GM19239 (cell line): Measurements from ENCODE around the gene HNRNPA0.

Source experiments
- DNase-seq: peaks from one replicate; pipeline ENCODE4 v3.0.0; 2011; ENCODE audit warnings: low spot score; ENCODE audit not compliant: insufficient read length
- FAIRE-seq: peaks from 2 replicates; lab custom pipeline; 2011; peaks lifted over from hg19 to GRCh38; lab: Jason Lieb, UNC

The HNRNPA0 gene

GRCh38 chr5:137757634-137758033 is 3.5 kb upstream of the HNRNPA0 start:
- FAIRE-seq (no peak), DNase-seq (no peak)

- FAIRE-seq, result no peak
- no peak for DNase-seq
Measured at GRCh38 chr5:137754961-137755762, 999 bp upstream of the HNRNPA0 start.

GRCh38 chr5:137753691-137754187 is 424 bp downstream of the HNRNPA0 start:
- FAIRE-seq (no peak), DNase-seq (no peak)

GRCh38 chr5:137752905-137753690 is 1.1 kb downstream of the HNRNPA0 start:
- DNase-seq (no peak), FAIRE-seq (peak; percentile 64)

DNA sequence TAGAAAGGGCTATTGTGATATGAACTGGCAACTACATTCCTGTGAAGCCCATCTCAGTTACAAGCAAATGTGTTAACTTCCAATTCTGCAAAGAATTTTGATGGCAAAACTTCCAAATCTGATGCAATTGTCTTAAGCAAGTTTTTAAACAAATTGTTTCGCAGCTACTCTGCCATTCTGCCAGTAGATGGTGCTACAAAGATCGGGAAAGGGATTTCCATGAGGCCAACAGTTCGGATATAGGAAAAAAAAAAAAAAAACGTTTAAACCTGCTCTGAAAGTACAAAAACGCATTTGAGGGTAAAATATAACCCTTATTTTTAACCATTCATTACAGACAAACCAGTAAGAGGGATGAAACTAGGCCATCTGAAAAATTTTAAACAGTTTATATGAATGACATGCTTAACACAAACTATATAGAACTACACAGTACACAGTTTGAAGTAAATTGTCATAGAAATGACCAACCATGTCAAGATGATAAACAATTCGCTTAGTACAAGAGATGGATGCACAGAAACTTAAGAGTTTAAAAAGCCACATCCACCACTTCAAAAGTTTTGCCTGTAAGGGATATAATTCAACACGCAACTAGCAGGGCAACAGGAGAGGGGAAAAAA is 2.2 kb downstream of the HNRNPA0 start:
- FAIRE-seq (peak; percentile 88), DNase-seq (no peak)

GRCh38 chr5:137750436-137750835 is 3.7 kb downstream of the HNRNPA0 start:
- FAIRE-seq, result no peak

DNA sequence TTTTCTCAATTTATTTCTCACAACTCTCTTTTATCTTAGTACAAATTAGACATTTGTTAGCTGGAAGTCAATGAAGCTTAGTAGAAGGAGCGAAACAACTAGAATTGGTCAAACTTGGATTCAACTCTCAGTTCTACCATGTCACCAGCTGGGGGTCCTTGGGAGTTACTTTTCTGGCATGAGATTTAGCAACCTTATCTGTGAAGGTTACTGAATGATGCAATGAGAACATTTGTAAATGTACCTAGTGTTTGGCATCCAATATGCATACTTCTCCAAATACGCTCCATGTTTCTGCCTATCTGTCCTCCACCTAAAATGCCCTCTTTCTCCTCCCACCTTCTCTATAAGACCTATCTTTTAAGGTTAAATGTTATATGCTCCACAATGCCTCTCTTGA is 6.3 kb downstream of the HNRNPA0 start:
- DNase-seq, result no peak
- FAIRE-seq, result no peak

More at GRCh38 chr5:137750436-137750835, 3.7 kb downstream of the HNRNPA0 start:
- no peak for DNase-seq

GRCh38 chr5:137743031-137743640 is 11.0 kb downstream of the HNRNPA0 start:
- DNase-seq, result no peak
- FAIRE-seq, result peak; percentile 52

- FAIRE-seq, result no peak
- DNase-seq, result no peak
Measured at GRCh38 chr5:137741718-137742117, 12.4 kb downstream of the HNRNPA0 start.

- DNase-seq (no peak), FAIRE-seq (no peak)
Measured at GRCh38 chr5:137739737-137740136, 14.4 kb downstream of the HNRNPA0 start.

DNA sequence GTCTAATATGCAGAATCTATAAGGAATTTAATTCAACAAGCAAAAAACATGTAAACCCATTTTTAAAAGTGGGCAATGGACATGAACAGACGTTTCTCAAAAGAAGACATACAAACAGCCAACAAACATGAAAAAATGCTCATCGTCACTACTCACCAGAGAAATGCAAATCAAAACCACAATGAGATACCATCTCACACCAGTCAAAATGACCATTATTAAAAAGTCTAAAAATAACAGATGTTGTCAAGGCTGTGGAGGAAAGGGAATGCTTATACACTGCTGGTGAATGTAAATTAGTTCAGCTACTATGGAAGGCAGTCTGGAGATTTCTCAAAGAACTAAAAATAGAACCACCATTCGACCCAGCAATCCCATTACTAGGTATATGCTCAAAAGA is 15.2 kb downstream of the HNRNPA0 start:
- FAIRE-seq (no peak), DNase-seq (no peak)

DNA sequence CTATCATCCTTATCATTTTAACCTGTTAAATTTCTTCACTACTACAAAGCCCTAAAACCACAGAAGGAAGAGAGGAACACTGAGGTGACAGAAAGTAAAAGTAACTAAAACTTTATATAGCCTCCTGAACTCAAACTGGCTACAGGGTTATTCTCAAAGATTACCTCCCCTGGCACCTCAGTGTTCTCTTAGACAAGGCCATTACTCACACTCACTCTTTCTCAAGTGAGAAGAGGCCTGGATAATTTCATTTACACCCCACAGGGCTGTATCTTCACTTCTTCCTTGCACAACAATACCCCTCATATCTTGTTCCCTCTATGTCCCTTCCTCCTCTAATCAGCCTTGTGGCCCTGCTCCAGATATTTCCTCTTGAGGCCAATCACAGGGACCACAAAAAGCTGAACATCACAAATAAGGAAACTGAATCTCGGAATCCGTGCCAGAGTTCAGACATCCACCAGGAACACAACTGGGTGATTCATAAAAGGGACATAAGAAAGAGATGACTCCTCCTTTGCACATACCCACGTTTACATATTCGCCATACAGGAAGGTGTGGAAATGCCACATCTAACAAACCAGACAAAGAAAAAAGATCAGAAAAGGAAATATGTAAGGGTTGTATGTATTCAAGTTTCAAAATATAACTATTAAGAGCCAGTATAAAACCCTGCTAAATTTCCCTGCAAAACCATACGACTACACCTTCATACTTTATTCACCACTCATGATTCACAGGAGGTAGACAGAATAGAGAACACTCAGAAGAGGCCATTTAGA is 16.6 kb downstream of the HNRNPA0 start:
- DNase-seq, result no peak
- peak; percentile 80 for FAIRE-seq

- DNase-seq (no peak), FAIRE-seq (no peak)
Measured at GRCh38 chr5:137736496-137736895, 17.7 kb downstream of the HNRNPA0 start.

DNA sequence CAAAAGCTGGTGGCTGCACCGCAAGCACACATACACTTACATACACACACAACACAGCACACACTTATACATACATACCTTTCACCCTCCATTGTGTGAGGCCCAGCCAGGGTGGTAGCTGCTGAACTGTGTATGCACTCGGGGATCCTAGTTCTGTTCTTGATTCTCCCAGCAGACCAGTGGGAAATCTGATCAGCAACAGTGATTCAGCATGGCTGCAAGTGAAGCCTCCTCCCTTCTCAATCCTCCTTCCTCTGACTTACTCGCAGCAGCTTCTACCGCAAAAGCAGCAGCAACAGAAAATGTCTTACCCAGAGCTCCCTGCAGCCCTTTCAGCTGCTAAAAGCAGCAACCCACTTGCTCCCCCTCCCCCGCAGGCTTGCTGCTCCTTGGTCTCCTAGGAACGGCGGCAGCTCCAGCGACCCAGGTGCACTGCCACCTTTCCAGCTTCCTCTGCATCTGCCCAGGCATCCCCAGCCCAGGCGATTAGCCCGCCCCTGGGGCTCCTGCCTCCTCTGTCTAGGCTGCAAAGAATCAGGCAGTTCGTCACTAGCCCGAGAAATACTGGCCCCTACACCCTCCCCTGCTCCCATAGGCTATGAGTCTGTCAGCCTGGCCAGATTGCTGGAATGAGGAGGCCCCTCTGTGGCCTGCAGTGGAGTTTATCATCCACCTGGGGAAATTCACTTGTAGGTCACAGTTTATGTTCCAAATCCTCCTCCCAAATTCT is 18.4 kb downstream of the HNRNPA0 start, which contains the start of gene KLHL3:
Gene KLHL3 (minus strand): TSS at position 535 of the 730 bp plus-strand sequence. CDS start 443 bp downstream, at position 92.
- FAIRE-seq (peak; percentile 88), DNase-seq (no peak)

DNA sequence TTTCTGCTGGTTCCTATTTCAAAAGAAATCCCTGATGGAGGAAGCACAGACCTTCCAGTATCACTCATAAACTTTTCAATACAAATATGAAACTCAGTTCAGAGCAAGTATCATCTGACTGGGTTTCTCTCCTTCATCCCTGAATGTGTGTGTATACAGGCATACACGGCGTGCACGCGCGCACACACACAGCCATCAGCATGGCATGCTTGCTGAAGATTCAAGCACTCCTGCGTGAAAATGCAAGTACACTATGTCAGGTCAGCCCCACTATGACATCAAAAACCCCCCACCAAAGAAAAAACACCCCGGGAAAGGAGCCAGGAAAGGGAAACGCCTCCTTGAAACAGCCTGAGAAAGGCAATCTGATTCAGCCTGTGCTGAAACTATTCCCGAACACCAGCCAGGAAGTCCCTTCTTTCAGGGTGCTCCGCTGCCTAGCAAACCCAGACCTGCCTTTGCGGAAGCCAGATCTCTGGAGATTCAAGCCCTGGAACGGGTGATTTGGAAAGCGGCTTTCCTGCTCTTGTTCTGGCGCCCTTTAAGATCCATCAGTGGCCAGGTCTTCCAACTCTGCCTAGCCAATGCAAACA is 19.1 kb downstream of the HNRNPA0 start:
- DNase-seq, result no peak
- FAIRE-seq, result peak; percentile 52

DNA sequence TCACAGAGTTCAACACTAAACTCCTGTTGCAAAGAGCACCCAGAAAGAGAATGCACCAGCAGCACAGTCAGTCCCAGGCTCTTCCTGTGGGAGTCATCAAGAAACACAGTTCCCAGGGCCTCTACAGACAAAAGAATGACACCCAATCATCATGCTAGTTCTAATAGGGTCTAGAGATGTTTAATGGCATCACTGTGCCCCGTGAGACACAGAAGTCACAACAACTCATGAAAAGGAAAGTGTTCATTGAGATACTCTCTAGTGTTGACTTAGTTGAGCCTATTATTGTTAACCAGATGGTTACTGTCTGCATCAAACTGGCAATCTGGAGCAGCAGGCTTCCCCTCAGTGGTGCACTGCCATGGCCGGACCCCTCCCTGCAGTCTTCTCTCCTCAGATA is 19.8 kb downstream of the HNRNPA0 start:
- FAIRE-seq (peak; percentile 66), DNase-seq (no peak)

DNA sequence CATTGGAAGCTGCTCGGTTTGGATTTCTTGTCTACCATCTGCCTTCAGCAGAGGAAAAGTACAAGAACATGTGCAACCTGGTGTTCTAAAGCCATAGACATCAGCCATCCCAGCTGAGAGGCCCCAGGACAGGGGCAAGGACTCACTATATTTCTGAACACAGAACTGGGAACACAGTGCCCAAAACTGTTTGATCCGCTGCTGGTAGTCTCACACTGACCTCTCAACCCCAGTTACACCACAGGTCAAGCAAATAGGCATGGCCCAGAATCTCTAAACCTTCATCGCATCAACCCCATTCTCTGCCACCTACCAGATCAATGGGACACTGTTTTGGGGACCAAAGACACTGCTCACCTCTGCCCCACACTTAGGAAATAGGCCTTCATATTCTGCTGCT is 20.2 kb downstream of the HNRNPA0 start:
- FAIRE-seq (peak; percentile 14), DNase-seq (no peak)

DNA sequence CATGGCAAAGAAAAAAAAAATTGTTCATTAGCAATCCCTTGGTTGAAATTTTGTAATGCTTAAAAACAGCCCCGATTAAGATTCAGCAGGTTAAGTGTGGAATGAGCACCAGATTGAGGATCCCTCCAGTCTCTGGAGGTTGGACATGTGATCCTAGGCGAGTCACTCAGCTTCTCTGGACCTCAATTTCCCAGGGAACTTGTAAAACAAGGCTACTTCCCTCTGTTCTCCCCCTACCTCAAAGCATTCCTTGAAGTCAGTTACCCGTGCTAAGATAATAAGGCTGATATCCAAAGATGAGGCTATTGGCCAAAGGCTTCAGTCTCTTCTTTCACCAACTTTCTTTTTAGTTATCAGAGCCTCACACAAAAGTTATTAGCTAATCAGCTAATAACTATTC is 21.2 kb downstream of the HNRNPA0 start:
- DNase-seq (no peak), FAIRE-seq (no peak)
